A172 (cell line): ENCODE measurements around the gene MICALL2. TPM values are rescaled to one million over a fixed set of nuclear protein-coding genes. Genes with fewer than 3 reads are reported as not detected.

Experiments
- DNase-seq: peaks from one replicate; pipeline ENCODE4 v3.0.0-alpha.2; 2015; ENCODE audit warnings: low spot score
- total RNA-seq: library from RNA; depleted of rRNA; stranded (reverse); fragments of >200 nt; shearing (Covaris generic); gene quantifications from 2 replicates; pipeline ENCODE4 v1.2.3, GENCODE V29; 2014

MICALL2 gene
- total RNA-seq, 1 experiment from 2014 or later: 28.2 TPM

- no peak for DNase-seq
Measured at GRCh38 chr7:1493129-1493528, 33.9 kb upstream of the MICALL2 start.

GRCh38 chr7:1492640-1493039 is 33.4 kb upstream of the MICALL2 start:
- DNase-seq: no peak

- DNase-seq: no peak
Measured at GRCh38 chr7:1492221-1492620, 33.0 kb upstream of the MICALL2 start.

GRCh38 chr7:1490837-1491236 is 31.6 kb upstream of the MICALL2 start:
- no peak for DNase-seq

GRCh38 chr7:1489336-1489735 is 30.1 kb upstream of the MICALL2 start:
- DNase-seq: no peak

- DNase-seq: no peak
Measured at GRCh38 chr7:1488016-1488415, 28.7 kb upstream of the MICALL2 start.

- DNase-seq: no peak
Measured at GRCh38 chr7:1487466-1487865, 28.2 kb upstream of the MICALL2 start.

- DNase-seq: no peak
Measured at GRCh38 chr7:1486571-1486970, 27.3 kb upstream of the MICALL2 start.

- no peak for DNase-seq
Measured at GRCh38 chr7:1485156-1485555, 25.9 kb upstream of the MICALL2 start.

GRCh38 chr7:1484569-1484968 is 25.3 kb upstream of the MICALL2 start:
- DNase-seq: no peak

- no peak for DNase-seq
Measured at GRCh38 chr7:1483536-1484505, 24.6 kb upstream of the MICALL2 start.

GRCh38 chr7:1483079-1483478 is 23.8 kb upstream of the MICALL2 start:
- DNase-seq: no peak

- no peak for DNase-seq
Measured at GRCh38 chr7:1481300-1481699, 22.0 kb upstream of the MICALL2 start.

GRCh38 chr7:1480670-1481069 is 21.4 kb upstream of the MICALL2 start:
- DNase-seq: no peak

GRCh38 chr7:1479287-1479686 is 20.0 kb upstream of the MICALL2 start:
- no peak for DNase-seq

- no peak for DNase-seq
Measured at GRCh38 chr7:1478480-1478879, 19.2 kb upstream of the MICALL2 start.

- DNase-seq: no peak
Measured at GRCh38 chr7:1476859-1477258, 17.6 kb upstream of the MICALL2 start.

- DNase-seq: no peak
Measured at GRCh38 chr7:1475991-1476390, 16.7 kb upstream of the MICALL2 start.

GRCh38 chr7:1475393-1475792 is 16.1 kb upstream of the MICALL2 start:
- DNase-seq: no peak

- peak; percentile 24 for DNase-seq
Measured at GRCh38 chr7:1474736-1475135, 15.5 kb upstream of the MICALL2 start.

GRCh38 chr7:1473864-1474512 is 14.7 kb upstream of the MICALL2 start:
- DNase-seq: peak; percentile 85

GRCh38 chr7:1470901-1471300 is 11.6 kb upstream of the MICALL2 start:
- DNase-seq: no peak

- DNase-seq: no peak
Measured at GRCh38 chr7:1468643-1469298, 9.5 kb upstream of the MICALL2 start.
